Measurements from ENCODE around the gene GFAP.
A peak's percentile ranks its signal among the peaks of the same experiment; 100 is the strongest.

Gene GFAP

DNA sequence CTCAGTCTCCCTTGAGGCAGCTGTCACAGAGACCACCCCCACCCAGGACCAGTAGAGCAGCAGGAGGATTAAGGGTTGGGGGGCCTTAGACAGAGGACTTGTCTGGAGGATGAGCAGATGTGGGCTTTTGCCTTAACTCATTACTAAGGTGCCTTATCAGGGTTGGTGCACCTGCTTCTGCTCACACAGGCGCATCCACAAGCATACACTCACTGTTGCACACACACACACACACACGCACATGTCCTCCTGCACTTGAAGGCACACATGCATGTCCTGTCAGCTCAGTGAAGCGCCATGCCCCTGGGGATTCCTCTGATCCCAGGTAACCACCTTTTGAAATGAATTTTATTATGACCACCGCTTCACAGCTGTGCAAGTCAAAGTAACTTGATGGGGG, 1.2 kb downstream of the GFAP start:
- DNase-seq (ENCODE audit: low read depth), result no peak

DNA sequence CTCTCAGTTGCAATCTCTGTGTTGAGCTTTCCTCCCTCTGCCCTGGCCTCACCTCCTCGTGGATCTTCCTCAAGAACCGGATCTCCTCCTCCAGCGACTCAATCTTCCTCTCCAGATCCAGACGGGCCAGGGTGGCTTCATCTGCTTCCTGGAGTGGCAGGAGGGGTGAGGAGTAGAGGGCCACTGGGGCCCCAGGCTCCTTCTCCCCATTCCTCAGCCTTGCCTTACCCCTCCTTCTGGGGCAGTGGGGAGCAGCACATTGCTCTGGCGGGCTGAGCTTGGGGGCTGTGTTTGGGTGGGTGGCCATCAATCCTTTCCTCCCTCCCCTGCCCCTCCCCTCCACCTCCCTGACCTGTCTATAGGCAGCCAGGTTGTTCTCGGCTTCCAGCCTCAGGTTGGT, 1.6 kb downstream of the GFAP start:
- DNase-seq (ENCODE audit: low read depth), result no peak

DNA sequence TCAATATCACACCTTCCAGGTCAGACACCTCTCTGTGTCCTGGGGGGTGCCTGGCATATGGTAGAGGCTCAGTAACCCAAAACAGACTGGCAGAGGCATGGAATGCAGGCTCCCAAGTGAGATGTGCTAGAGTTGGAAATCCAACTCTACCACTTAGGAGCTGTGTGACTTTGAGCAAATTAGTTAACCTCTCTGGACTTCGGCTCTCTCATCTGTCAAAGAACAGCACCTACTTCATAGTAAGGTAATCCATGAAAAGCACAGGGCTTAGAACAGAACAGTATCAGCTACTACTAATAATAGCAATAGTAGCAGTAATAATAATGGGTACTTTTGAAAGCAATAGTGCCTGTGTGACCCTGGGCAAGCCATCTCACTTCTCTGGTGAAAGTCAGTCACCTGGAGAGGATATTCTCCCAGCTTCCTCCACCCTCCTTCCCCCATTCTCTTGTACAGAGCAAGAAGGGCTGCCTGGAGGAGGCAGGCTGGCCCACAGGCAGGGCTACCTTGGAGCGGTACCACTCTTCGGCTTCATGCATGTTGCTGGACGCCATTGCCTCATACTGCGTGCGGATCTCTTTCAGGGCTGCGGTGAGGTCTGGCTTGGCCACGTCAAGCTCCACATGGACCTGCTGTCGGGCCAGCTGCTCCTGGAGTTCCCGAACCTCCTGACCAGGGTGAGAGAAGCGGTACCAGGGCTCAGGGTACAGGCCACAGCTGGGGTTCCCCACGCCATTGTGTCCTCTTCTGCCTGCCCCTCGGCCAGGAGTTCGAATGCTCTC, 2.3 kb downstream of the GFAP start:
- DNase-seq (ENCODE audit: low read depth), result no peak

DNA sequence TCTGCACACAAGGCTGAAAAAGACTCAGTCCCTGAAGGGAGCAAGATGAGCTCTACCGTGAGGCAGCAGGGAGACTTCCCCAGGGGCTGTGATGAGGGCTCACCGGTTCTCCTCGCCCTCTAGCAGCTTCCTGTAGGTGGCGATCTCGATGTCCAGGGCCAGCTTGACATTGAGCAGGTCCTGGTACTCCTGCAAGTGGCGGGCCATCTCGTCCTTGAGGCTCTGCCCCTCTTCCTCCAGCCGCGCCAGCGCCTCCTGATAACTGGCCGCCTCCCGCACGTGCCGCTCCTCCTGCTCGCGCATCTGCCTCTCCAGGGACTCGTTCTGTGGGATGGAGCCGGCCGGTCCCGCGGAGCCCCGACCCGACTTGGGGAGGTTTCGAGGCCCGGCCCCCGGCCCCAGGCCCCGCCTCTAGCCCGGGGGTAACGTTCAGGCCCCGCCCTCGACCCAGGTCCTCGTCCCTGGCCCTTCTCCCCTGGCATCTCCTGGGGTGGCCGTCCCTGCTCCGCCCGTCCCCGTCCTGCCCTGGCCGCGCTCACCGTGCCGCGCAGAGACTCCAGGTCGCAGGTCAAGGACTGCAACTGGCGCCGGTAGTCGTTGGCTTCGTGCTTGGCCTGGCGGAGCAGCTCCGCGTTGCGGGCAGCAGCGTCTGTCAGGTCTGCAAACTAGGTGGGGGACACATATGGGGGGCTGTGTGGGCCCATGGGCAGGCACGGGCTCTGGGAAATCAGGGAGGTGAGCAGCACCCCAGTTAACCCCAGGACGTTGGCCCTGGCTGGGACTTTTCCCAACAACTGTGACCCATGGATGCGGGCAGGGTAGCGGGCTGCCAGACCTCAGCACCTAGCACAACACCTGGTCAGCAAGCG, 3.9 kb downstream of the GFAP start:
- no peak for DNase-seq (ENCODE audit: low read depth)

DNA sequence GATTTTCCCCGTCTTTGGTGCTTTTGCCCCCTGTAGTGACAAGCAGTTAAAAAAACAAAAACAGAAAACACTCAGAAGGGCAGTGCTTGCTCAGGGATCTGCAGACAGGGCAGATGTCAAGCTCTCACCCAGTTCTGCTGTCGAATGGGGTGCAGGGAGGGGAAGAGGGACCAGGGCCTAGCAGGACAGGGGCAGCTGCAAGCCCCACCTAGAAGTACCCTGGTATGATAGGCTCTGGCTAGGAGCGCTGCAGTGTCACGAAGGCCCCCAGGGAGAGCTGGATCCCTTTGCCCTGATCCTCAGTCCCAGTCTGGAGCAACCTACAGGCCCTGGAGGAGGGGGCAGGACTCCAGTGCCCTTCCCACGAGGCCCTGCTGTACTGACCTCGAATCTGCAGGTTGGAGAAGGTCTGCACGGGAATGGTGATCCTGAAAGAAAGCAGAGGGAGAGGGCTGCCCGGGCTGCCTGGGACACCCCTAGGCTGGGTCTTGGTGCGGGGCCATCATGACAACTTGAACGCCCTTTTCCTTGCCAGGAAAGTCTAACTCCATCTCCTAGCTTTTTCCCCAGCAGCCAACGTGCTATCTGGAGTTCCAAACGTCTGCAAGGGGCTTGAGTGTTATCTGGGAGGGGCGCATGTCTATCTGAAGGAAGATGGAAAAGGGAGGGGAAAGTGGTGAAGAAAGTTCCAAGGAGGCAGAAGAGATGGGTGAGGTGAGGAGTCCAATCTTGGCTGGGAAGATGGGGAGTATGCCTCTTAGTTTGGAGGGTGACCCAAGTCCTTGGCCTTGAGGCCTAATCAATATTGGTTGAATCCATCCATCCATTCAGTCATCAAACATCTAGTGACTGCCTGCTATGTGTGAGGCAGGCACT, 4.8 kb downstream of the GFAP start:
- no peak for DNase-seq (ENCODE audit: low read depth)

DNA sequence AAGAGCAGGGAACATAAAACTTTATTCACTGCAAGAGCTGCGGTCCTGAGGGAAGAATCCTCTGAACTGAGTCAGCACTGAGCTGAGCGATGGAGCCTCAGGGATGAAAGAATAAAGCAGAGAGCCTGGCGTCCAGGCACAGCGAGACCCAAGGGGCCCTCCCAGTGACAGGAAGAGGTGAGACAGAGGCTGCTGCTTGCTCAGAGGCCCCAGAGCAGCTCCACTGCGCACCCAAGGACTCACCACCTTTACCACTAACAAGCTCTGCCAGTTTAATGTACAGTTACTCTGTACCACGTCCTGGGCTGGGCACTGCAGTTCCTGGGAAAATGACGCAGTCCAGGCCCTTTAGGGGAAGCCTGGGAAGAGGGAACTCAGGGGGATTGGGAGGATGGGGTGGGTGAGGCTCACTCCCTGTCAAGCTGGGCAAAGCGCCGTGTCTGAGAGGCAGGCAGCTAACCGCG, 5.6 kb downstream of the GFAP start:
- no peak for DNase-seq (ENCODE audit: low read depth)

DNA sequence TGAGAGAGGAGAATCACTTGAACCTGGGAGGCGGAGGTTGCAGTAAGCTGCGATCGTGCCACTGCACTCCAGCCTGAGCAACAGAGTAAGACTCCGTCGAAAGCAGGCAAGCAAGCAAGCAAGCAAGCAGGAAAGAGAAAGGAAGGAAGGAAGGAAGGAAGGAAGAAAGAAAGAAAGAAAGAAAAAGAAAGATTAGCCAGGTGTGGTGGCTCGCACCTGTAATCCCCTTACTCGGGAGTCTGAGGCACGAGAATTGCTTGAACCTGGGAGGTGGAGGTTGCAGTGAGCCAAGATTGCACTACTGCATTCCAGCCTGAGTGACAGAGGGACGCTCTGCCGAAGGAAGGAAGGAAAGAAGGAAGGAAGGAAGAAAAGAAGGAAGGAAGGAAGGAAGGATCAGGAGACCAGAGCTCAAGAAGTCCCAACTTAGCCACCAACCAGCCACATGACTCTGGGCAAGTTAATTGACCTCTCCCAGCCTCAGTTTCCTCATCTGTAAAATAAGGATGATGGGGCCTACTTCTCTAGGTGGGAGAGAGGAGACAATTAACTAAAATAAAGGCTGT, 6.5 kb downstream of the GFAP start:
- DNase-seq (ENCODE audit: low read depth), result no peak

DNA sequence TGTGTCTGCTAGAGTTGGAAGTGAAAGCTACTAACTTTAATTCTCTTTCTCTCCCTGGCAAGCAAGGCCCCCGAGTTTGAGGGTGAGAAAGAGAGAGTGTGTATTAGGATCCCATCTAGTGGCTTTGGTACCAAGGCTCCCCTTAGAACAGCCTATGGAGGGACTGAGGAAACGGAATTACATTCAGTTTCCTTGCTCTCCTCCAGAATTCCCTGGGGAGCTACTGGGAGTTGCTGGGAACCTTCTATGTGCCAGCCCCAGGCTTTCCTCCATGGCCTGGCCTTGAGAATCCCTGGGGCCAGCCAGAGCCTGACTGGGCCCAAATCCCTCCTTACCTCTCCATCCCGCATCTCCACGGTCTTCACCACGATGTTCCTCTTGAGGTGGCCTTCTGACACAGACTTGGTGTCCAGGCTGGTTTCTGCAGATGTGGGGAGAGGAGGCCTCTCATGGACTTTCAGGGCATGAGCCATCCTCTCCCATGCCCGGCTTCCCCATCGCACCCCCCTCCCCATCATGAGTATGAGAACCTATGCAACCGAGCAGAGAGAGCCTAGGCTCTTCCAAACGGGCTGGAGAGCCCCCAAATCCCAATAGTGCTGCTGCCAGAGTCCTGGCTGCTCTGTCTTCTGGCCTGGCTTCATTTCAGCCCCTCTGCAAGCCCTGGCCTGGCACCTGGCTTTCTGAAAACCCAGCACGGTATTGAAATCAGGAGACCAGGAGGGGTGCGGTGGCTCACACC, 7.4 kb downstream of the GFAP start:
- no peak for DNase-seq (ENCODE audit: low read depth)

DNA sequence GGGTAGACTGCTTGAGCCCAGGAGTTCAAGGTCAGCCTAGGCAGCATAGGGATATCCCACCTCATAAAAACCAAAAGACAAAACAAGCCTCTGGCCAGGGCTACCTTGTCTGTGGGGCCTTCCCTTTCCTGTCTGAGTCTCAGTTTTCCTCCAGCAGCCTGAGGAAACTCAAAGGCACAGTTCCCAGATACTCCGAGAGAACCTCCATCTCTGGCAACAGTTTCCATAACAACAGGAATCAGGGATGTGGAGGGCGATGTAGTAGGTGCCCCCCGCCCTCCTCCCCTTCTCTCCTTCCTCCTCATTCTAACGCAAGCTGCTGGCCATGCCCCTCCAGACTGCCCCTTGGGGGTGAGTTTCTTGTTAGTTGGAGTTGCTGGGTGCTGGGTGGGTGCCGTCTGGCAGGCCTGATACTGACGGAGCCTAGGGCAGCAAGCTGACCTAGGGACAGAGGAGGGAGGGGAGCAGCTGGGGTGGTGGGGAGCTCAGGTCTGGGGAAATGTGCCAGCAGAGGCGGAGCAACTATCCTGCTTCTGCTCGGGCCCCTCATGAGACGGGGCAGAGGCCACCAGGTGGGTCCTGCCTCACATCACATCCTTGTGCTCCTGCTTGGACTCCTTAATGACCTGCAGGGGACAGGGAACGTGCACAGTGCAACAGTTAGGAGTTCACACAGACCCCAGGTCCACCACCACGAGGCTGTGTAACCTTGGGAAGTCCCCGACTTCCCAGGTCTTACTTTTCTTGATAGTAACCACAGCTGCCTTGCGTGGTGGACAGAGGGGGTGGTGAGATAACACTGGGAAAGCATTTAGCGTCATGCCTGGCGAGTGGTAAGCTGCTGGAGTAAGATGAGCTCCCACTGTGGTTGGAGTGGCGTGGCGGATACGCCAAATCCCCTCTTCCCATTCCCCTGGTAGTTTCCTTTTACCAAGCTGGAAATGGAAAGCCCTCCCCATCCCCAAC, 8.3 kb downstream of the GFAP start:
- peak; percentile 49 for DNase-seq (ENCODE audit: low read depth)

DNA sequence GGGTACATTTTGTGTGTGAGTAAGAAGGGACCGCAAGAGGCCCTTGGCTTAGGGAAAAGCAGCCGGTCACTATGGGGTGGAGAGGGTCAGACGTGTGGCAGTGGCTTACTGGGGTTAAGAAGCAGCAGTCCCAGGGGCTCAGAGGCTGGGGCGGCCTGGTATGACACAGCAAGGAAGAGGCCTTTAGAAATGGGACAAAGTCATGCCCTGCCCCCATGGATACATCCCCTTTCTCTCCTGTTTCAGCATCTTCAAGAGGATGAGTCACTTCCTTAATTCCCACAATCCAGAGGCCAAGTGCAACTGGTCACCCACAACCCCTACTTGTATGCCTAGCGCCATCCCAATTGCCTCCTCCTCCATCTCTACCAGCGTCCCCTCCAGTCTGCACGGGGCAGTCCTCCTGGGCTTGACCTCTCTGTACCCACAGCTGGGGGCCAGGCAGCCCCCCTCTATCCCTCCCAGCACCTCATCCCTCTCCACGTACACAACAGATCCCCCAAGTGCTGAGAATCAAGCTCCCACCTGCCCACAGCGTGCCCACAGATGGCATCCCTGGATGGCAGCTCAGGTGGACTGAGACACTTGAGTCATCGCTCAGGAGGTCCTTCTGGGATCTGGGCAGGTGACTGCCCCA, 9.2 kb downstream of the GFAP start:
- no peak for DNase-seq (ENCODE audit: low read depth)

DNA sequence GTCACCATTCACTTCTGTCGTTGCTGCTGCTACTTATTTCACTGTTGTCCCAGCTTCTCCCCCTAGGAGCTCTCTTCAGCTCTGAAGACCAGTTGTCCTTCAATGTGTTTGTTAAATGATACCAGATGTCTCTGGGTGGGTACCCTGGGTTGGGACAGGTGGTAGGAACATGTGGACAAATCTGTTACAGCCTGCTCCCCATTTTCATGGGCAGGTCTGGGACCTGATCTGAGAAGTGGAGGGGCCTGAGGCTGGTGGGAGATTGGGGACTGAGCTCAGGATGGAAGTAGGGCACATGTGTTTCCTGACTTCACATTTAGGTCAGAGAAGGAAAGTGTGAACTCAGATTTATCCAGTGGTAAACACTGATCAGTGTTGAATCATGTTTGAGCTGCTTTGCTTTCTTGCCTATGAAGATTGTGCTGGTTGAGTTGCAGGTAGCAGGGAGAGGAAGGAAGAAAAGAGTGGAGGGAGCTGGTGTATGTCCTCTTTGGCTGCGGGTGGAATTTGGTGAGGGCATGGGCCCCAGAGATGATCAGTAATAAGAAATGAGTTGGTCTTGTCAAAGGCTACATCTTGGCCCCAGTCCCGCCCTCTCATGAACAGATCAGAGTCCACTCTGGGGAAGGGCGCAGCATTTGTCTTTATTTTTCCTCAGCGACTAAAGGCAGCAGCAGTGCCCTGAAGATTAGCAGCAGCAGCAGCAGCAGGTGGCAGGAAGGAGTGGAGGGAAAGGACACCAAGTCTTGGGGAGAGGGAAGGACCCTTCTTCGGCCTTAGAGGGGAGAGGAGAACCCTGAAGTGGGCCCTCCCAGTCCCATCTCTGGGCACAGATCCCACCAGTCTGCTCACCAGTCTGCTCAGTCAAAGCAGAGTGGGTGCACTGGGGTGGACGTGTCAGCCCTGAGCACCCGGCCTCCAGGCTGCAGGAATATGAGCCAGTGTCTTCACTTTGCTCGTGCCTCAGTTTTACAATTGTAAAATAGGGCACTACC, 10.0 kb downstream of the GFAP start:
- DNase-seq (ENCODE audit: low read depth), result no peak

DNA sequence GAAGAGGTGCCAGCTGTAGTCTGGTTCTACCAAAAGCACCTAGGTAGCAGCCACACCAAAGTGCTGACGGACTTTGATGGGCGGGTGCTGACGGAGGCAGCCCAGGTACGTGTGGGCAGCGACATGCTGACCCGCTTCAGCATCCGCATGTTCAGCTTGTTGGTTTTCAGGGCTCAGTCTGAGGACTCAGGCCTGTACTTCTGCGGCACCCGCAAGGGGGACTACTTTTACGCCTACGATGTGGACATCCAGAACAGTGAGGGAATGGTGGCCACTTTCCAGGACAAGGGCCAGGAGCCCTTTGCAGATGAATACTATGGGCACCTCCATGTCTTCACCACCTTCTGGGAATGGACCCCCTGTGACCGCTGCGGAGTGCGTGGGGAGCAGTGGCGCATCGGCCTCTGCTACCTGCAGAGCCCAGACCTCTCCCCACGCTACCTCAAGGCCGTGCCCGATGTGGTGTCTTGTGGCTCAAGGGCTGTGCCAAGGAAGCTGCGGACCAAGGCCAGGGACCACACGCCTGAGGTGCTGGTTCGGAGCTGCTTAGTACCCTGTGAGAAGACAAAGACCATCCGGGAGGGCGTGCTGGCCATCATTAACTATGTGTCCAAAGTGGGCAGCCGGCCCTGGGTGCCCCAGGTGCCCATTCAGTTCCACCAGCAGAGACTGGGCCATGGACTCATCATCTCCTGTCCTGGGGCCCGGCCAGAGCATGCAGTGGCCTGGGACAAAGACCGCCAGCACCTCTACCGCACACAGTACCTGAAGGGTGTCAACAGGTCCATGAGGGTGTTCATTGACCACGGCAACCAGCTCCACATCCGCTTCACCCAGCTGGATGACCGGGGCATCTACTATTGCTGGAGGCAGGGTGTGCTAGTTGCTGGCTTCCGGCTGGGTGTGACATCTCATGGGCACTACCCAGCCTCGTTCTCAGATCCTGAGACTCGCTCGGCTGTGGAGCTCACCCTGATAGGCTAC, 11.0 kb downstream of the GFAP start:
- no peak for DNase-seq (ENCODE audit: low read depth)

DNA sequence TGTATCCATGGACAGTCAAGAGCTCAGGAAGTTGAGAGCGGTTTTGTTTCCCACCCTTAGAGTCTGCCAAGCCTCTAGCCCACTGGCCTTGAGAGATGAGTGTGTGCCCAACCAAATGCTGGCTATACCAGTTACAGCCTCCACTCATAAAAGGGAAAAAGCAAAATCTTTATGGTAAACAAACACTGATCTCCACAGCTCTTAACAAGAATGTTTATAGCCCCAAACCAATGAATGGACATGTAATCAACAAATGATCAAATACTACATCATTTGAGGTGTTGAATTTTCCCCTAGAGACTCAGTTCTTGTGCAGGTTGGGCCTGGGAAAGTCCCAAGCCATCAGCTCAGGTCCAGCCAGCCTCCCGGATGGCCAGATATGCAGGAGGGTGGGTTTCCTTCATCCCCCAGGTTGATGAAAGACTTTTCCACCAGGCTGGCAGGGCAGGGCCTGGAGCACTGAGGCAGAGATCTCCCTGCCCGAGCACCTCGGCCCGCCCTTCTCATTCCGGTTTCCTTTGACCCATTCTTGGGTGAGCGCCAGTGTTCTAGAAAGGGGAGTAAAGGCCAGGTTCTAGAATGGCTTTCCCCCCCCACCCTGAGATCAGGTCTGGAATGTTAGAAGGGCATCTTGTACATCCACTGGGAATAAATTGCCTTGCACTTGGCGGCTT, 12.2 kb downstream of the GFAP start:
- no peak for DNase-seq (ENCODE audit: low read depth)

DNA sequence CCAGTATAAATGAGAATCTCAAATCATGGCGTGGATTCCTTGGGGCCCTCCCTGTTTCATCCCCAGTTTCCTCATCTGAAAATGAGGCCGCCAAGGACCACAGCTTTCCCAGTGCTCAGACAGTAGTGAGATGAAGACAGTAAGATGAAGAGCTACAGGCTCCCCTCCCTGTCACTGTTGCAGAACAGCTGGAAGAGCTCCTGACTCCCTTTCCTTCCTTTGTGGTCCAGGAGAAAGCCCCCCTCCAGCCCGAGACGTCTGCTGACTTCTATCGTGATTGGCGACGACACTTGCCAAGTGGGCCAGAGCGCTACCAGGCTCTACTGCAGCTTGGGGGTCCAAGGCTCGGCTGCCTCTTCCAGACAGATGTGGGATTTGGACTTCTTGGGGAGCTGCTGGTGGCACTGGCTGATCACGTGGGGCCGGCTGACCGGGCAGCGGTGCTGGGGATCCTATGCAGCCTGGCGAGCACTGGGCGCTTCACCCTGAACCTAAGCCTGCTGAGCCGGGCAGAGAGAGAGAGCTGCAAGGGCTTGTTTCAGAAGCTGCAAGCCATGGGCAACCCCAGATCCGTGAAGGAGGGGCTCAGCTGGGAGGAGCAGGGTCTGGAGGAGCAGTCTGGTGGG, 13.1 kb downstream of the GFAP start:
- DNase-seq (ENCODE audit: low read depth), result no peak

DNA sequence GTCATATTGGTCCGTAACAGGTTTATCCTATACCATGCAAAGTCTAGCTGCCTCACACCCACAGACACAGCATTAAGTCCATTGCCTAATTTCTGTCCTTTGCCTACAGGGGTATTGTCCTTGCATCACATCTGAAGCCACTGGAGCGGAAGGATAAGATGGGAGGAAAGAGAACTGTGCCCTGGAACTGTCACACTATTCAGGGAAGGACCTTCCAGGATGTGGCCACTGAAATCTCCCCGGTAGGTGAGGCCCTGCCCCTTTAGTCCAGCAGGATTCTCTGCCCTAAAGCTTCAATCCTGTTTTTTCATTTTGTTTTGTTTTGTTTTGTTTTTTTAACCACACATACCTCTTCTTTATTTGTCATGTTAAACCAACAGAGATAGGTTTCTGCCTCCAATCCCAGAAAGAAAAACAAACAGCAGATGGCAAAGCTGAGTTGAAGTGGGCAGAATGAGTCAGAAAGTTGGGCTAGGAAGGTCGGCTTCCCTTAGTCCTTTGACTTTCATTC, 13.8 kb downstream of the GFAP start:
- no peak for DNase-seq (ENCODE audit: low read depth)

DNA sequence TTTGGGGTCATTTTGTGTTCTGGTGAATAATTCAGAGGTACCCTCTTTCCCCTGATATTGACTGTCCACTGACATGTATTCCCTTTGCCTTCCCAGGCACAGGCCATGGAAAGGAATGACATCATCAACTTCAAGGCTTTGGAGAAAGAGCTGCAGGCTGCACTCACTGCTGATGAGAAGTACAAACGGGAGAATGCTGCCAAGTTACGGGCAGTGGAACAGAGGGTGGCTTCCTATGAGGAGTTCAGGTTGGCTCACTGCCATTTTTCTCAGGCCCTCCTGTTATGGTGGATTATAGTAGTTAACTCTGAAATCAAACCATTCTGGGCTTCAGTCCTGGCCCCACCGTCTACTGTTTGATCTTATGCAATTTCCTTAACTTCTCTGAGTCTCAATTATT, 14.4 kb downstream of the GFAP start:
- DNase-seq (ENCODE audit: low read depth), result no peak

All from CMK (cell line).